AML-193 (cell line): Measurements from ENCODE around the gene FBXW9.
"Not testable (repeated sequence)": the region's sequence is repeated elsewhere in the genome, so short reads cannot be mapped to it uniquely, and the experiment has no call there.

Experiments
- DNase-seq, 2 experiments: peaks; one replicate each; lab custom pipeline; 2025; lab: John Stamatoyannopoulos, UW

Gene FBXW9

DNA sequence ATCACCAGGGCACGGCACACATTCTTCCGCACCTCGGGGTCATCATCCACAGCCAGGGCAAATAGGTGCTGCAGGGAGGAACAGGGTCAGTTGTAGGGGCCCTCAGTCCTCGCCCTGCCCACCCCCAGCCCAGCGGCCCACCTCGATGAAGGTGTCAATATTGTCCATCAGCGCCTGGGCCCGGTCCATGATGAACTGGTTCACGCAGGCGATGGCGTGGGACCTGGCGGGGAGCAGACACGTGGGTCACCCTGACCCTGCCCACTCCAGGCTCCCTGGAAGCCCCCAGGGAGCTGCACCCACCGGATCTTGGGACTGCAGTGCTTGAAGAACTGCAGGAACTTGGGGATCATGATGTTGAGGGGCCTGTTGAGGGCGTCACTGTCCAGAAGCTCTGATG is 18.7 kb upstream of the FBXW9 start:
- no peak for DNase-seq

DNA sequence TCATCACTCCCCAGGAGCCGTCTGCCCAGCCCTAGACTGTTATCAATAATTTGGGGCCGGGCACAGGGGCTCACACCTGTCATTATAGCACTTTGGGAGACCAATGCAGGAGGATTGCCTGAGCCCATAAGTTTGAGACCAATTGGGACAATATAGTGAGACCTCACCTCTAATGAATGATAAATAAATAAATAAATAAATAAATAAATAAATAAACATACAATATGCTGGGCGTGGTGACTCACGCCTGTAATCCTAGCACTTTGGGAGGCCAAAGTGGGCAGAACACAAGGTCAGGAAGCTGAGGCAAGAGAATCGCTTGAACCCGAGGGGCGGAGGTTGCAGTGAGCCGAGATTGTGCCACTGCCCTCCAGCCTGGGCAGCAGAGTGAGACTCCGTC is 16.9 kb upstream of the FBXW9 start:
- DNase-seq, result not testable (repeated sequence)

DNA sequence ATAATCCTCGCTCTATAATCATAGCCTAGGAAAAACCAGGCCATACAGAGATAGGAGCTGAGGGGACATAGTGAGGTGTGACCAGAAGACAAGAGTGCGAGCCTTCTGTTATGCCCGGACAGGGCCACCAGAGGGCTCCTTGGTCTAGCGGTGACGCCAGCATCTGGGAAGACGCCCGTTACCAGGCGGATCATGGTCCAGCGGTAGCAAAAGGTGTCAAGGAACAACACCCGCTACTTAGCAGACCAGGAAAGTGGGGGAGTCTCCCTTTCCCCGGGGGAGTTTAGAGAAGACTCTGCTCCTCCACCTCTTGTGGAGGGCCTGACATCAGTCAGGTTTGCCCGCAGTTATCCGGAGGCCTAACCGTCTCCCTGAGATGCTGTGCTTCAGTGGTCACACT is 15.6 kb upstream of the FBXW9 start:
- DNase-seq, result not testable (repeated sequence)

DNA sequence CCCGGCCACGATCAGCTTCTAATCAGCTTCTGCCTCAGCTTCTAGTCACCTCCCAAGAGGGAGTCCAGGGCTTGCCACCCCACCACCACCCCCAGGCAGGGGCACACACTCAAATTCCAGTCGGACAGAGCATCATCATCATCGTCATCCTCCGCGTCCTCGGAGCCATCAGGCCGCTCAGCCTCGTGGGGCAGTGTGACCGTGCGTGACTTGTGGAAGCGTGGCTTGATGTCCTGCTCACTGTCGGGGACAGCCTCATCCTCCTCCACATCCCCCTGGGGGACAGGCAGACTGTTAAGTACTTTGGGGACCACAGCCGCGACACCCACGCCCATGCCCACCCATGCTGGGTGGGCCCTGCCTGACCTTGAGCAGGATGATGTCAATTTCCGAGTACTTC is 14.8 kb upstream of the FBXW9 start:
- DNase-seq, result no peak

DNA sequence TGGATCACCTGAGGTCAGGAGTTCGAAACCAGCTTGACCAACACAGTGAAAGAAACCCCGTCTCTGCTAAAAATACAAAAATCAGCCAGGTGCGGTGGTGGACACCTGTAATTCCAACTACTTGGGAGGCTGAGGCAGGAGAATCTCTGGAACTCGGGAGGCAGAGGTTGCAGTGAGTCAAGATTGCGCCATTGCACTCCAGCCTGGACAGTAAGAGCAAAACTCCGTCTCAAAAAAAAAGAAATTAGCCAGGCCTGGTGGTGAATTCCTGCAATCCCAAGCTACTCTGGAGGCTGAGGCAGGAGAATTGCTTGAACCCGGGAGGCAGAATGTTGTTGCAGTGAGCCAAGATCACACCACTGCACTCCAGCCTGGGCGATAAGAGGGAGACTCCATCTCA is 12.2 kb upstream of the FBXW9 start:
- no peak for DNase-seq

DNA sequence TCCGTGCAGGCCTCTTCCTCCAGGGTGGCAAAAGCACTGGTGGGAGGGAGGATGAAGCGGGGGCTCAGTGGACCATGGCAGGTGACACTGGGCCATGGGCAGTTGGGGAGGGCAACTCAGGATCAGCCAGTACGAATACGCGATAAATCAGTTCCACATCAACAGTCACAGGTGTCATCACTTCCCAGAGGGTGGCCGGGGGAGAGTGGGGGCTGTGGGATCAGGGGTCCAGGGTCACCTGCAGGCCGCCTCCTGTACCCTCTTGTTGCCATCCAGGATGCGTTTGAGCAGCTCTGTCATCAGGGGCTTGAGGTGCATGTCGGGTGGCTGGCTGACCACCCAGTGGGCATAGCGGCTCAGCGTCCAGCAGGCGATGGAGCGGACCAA is 9.9 kb upstream of the FBXW9 start:
- DNase-seq, result no peak

DNA sequence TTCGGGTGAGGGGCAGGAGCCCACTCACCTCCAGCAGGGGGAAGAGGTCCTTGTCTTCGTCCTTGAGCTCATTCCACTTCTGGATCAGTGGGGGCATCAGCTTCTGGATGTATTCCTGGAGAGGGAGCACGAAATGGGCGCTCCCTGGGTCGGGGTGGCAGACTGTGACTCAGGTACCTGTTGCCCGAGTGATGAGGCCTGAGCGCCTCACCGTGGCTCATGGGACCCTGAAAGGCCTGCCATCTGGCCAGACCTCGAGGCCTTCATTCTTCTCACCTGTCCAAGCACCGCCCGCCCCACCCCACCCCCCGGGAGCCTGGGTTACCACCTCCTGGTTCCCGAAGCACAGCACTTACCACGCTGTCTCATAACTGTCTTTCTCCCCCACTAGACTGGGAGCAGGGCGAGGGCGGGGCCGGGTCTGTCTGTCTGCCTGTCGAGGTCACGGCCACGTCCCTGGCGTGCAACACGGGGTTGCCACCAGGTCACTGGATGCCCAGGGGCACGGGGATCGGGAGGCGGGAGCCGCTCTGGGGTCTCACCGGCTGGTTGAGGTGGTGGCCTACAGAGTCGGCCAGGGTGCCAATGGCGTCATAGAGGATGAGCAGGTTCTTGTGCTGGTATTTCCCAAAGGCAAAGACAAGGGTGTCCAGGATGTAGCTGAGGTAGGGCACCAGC is 9.4 kb upstream of the FBXW9 start:
- DNase-seq, result no peak

DNA sequence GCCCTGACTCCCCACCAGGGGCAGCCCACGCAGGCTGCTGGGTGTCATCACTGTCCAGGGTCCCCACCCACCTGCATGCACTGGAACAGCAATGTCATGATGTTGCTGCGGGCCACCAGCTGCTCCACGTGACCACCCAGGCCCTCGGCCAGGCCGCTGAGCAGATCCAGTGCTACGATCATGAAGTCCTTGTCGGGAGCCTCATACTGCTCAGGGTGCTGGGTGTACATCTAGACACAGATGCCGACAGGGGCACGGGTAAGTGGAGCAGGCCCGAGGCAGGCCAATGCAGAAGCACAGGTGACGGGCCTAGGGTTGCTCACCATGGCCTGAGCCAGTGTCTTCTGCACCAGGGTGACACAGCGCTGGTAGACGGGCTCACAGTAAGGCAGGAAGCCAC is 8.7 kb upstream of the FBXW9 start:
- DNase-seq, result no peak

DNA sequence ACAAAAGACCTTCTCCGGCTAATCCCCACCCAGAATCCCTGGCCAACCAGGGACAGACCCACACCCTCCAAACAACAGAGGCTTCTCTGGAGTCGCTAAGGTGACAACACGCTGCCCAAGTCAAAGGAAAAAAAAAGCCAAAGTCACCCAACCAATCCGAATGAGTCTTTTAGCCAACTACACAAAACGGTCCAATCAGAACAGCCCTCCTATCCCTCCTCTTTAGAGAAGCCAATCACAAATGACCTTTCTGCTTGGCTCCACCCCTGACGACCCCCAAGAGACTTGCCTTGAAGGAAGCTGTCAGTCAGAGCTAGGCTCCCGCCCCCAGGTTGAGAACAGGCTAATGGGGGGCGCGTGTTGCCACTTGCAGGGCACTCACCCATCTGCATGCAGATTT is 6.6 kb upstream of the FBXW9 start:
- DNase-seq, result no peak

DNA sequence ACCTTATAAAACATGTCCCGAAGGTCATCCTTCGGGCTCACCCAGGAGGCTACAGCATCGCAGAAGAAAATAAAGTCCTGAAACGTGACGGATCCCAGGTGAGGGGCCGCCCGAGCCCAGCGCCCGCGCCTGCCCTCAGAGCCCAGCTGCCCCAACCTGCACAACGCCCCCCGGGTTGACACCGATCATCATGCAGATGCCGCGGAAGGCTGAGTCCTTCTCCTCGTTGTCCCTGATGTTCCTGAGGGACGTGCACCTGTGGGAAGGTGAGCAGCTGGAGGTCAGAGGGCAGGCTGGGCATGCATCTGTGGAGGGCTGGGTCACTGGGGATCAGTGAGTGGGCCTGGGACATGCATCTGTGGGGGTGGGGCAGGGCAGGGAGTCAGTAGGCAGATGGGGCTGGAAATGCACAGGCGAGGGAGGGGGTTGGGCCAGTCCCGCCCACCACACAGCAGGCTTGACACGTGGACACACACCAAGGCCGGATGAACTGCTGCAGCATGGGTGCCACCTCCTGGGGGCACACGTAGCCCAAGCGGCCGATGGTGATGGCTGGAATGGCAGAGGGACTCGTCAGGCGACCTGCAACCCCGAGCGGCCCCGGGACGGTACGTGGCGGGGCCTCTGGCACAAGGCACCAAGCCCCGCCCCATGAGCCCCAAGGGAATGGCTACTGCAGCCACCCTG is 5.3 kb upstream of the FBXW9 start:
- no peak for DNase-seq

DNA sequence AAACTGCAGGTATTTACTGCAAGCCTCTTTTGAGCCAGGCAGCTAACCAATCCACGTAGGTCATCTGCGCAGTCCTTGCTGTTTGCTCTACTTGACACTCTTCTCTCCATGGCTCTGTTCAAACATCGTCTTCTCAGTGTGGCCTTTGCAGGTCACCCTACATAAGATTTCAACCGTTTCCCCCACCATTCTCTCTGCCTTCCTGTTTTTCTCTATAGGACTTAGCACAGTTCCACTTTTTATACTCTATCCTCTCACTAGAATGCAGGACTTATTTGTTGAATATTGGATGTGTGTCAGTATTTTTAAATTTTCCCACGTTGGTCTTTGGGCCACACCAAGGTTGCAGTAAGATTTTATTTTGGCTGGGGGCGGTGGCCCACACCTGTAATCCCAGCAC is 1.7 kb upstream of the FBXW9 start:
- DNase-seq, result no peak

DNA sequence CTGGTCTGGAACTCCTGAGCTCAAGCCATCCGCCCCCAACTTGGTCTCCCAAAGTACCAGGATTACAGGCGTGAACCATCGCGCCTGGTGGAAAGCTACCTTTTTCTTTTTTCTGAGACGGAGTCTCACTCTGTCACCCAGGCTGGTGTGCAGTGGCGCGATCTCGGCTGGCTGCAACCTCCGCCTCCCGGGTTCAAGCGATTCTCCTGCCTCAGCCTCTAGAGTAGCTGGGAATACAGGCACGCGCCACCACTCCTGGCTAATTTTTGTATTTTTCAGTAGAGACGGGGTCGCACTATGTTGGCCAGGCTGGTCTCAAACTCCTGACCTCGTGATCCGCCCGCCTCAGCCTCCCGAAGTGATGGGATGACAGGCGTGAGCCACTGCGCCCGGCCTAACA is 994 bp upstream of the FBXW9 start:
- DNase-seq, result not testable (repeated sequence)

DNA sequence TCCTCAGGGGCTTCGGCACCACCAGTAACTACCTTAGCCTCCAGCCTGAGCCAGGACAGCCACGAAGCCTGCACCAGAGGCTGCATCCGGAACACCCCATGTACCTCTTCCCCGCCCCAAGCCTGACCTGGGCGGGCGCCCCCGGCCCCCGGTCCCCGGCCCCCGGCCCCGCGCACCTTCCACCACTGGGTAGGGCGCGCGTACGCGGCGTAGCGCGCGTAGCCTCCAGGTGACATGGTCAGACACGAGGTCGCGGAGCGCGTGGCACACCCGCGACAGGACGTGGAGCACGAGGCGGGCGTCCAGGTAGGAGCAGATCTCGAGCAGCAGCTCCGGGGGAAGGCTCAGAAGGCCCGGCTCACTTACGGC is 450 bp downstream of the FBXW9 start:
- DNase-seq, result no peak

DNA sequence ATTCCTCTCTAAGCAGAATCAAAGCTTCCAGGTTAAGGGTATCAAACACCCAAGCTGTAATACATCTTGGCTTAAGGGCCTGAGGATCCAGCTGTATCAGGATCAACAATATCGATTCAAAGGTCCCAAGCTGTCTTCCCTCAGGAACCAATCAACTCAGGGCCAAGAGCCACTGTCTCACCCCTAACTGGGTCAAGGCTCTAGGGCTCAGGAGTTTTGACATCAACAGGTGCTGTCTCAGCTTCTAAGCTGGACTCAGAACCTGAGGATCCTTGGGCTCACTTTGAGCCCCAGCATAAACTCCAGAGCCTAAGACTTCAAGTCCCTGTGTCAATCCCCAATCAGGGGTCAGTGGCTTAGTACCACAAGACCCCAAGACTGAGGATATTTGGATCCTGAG is 917 bp downstream of the FBXW9 start:
- no peak for DNase-seq

DNA sequence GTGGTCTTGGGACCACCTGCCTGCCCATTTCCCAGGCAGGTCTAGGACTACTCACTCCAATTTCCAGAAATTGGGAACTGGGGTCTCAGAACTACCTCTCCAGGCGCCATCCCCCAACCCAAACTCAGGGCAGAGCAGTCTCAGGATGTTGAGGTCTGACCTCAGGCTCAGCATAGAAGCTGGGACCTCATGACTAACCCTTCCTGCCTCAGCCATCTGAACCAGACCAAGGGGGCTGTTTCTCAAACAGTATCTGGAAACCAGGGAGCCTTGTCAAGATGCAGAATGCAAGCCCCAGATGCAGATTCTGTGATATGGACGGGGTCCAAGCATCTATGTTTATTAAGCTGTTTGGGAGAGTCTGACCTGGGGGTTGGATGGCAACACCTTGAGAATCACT is 1.3 kb downstream of the FBXW9 start:
- DNase-seq, result no peak

DNA sequence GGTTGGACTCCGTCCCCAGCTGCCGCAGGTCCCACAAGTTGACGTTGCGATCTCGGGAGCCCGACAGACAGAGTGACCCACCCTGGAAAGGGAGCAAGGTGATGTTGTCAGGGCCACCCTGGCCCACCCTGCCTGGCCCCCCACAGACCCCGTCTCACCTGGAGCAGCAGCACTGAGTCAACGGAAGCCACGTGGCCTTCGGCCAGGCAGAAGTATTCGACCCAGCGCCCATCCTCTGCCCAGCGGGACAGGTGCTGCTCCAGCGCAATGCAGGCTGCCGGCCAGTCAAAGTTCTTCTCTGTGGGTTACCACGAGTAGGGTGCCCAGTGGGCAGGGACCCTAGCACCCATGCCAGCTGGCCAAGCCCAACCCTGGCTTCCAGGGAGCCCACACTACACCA is 1.8 kb downstream of the FBXW9 start:
- no peak for DNase-seq

DNA sequence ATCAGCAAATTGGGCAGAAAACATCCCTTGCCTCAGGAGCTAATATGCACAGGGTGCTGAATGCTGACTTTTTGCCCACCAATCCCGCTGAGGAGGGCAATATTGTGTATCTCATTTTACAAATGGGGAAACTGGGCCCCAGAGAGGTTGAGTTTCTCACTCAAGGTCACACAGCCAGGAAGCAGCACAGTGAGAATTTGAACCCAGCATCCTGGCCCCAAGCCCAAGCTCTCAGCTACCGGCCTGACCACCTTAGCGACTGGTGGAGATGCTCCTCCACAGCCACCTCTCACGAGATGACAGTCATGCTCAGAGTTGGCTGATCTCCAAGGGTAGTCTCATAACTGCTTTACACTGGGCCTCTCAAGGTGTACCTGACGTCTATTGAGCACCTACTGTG is 3.5 kb downstream of the FBXW9 start:
- DNase-seq, result no peak

DNA sequence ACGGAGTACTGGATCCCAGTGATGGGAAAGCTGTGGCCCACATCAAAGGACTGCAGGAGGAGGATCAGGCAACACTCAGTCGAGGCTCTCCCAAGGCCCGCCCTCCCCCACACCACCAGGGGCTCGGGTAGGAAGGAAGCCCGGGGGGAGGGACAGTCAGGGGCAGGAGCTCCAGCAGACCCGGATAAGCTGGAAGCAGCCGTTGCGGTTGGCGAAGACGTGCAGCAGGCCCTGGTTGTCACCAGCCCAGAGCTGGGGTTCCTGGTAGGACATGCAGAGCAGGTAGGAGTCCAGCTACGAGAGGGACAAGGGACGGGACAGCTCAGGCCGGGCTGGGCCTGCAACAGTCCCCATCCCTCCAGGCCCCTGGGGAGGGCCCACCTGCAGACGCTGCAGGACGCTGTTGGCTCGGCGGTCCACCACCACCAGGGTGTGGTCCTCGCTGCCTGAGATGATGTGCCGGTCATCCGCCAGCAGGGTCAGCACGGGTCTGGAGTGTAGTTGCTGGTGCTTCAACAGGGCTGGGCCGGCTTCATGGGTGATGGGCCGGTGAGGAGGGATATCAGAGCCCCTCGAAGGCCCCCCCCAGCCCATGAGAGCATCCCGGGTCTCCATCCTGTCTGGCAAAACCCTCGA is 6.7 kb downstream of the FBXW9 start:
- no peak for DNase-seq

DNA sequence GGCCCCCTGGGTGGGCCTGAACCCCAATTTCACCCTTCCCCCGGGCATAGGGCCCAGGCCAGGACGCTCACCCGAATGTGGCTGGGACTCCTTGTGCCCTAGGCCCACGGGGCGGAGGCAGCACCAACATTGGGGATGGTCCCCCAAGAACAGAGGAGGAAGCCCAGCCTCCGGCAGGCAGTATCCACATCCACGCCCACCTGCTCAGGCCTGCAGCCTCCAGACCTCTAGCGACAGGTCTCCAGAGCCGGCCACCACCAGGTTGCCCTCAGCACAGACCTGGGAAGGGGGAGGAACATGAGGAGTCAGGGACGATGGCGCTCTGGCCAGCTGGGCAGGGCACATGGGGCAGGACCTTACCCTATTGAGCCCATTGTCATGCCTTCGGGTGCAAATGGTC is 7.4 kb downstream of the FBXW9 start:
- DNase-seq, result no peak

DNA sequence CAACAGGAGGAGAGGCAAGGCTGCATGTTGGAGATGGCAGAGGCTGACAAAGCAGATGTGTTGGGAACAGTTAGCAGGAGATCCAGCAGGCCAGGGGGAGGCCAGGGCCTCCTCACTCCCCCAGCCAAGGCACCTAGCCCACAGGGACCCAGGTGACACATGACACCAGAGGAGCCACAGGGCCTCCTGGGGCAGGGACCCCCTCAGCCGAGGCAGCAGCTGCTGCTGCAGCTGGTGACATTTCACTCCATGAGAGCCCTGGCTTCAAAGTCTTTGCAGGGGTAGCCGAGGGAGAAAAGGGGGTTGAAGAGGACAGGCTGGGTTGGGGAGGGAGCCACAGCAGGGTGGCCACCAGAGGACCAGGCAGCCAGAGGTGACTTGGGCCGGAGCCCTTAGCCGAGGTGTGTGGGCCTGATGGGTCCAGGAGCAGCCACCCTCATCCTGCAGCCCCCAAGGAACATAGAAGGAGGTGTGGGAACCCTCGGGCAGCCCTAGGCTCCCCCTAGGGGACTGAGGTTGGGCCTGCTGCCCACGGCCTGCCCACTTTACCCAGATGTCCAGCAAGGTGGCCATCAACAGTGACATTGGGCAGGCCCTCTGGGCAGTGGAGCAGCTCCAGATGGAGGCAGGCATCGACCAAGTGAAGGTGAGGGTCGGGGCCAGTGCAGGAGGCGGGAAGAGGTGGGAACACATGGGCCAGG is 8.8 kb downstream of the FBXW9 start, which contains the start of gene GNG14:
Gene GNG14 (plus strand): TSS at position 503 of the 701 bp plus-strand sequence. CDS start 51 bp downstream, at position 554.
- DNase-seq, result no peak

DNA sequence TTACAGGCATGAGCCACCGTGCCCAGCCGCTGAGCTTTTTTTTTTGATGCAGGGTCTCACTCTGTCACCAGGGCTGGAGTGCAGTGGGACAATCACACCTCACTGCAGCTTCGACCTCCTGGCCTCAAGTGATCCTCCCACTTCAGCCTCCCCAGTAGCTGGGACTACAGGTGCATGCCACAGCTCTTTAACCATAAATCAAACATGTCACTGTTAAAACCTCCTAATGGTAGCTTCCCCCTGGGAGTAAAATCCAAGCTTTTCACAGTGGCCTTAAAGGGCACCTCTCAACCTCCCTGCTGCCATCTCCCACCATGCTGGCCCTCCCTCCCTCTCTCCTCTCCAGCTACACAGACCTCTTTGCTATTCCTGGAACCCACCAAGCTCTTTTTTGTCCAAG is 10.6 kb downstream of the FBXW9 start:
- DNase-seq, result no peak

DNA sequence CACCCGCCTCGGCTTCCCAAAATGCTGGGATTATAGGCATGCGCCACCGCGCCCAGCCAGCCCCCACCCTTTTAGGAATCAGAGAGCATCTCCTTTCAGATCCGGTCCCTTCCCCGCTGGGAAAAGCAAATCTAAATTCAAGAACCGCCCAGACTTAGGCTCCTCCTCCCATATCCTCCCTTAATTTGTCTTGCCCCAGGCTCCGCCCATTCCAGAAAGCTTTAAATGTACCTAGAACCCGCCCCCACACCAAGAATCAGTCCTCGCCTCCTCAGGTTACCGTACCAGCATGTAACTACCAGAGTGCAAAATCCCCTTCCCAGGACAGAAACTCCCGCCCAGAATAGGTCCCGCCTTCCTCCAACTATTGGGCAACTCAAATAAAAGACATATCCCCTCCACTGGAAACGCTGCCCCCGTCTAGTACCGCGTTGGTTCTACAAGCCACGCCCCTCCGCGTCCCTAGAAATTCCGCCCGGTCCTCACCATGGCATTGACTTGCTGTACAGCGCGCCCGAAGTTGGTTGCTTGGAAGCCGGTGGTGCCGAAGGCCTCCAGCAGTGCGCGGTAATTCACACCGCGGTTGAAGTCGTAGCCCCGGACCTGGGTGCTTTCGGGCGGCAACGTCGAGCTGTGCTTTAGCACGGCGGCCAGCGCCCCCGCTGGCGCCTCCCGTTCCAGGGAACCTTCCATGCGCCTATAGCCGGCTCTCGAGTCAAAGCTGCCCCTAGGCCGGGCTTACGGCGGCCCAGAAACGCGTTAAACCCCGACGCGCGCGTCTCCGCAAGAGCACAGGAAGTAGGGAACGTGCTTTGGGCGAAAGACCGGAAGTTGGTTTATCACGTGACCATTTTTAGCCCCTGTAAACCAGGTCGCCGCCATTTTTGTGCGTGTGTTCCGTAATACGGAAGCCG is 15.1 kb downstream of the FBXW9 start, which contains the start of gene DHPS:
Gene DHPS (minus strand): TSS at position 807 of the 914 bp plus-strand sequence. CDS start 114 bp downstream, at position 693.
- DNase-seq, result peak; percentile 92
